Stimulated activated naive CD8-positive, alpha-beta T cell treated with anti-CD3 and anti-CD28 coated beads, Interleukin-15, Interleukin-2, amounts not matched to agents 100 U/mL and 50 U/mL, for 24 hours (primary cell): ENCODE measurements around the gene COL27A1.

Source experiments
- ATAC-seq: fragments of 150-1000 bp; cut with Tn5 transposase; one replicate; pipeline ENCODE4 v1.10.0; 2021
- DNase-seq: peaks from one replicate; pipeline ENCODE4 v3.0.0; 2021

COL27A1 gene

GRCh38 chr9:114228016-114228808 is 72.9 kb downstream of the COL27A1 start:
- ATAC-seq (no peak), DNase-seq (no peak)

DNA sequence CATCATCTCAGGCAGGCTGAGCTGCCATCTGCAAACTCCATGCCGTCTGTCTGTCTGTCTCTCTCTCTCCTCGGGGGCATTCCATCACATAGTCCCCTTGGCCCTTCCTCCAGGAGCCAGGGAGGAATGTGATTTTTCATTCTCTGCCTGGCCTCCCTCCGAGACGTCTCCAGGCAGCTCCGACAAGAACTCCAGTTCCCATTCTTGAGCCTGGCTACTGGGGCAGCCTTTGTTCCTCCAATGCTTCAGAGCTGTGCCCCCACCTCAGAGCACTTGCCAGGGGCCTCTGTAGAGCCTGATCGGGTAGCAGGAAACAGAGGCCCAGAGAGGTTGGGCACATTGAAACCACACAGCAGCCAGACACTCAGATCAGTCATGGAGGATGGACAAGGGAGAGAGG is 74.0 kb downstream of the COL27A1 start:
- ATAC-seq (no peak), DNase-seq (no peak)

DNA sequence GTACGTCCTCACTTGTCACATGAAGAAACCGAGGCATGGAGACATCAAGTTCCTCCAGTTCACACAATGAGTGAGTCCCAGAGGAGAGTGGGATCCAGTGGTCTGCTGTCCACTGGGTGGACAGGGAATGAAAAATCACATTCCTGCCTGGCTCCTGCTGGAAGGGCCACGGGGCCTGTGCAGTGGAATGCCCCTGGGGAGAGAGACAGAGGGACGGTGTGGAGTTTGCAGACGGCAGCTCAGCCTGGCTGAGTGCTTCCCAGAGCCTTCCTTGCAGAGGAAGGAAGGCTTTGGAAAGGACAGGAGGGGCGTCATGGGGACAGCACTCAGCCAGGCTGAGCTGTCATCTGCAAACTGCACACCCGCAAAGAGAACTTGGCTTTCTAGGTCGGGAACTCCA is 74.7 kb downstream of the COL27A1 start:
- ATAC-seq (no peak), DNase-seq (no peak)

- no peak for ATAC-seq
- DNase-seq = no peak
These were observed 75.9 kb downstream of the COL27A1 start for GRCh38 chr9:114231273-114231672.

DNA sequence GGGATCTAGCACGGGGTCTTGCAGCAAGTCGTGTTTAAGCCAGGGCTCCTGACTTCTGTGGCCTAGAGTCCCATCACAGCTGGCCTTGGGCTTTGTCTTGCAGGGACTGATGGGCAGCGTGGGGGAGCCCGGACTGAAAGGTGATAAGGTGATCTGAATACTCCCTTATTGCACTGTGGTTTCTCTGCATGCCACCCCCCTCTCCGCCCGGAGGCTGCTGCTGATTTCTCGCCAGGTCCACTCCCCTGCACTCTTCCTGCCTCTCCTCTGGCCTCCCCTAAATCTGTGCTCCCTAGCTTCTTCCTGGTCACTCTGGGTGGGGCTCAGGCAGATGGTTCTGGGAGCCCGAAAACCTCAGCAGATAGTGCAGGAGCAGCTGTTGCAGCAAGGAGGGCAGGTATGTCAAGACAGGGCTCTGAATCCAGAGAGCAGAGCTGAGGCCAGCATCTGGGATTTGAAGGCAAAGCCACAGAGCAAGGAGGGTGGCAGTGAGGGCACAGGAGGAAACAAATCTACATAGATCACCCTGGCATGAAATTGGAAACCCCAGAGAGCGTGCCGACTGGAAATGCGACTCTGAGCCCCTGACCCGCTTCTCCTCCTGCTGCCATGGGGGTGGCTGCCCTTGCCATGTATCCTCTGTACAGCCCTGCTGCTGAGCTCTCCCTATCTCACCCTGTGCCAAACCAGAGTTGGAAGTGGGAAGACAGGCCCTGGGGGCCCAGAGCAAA is 76.5 kb downstream of the COL27A1 start:
- DNase-seq = no peak
- no peak for ATAC-seq

DNA sequence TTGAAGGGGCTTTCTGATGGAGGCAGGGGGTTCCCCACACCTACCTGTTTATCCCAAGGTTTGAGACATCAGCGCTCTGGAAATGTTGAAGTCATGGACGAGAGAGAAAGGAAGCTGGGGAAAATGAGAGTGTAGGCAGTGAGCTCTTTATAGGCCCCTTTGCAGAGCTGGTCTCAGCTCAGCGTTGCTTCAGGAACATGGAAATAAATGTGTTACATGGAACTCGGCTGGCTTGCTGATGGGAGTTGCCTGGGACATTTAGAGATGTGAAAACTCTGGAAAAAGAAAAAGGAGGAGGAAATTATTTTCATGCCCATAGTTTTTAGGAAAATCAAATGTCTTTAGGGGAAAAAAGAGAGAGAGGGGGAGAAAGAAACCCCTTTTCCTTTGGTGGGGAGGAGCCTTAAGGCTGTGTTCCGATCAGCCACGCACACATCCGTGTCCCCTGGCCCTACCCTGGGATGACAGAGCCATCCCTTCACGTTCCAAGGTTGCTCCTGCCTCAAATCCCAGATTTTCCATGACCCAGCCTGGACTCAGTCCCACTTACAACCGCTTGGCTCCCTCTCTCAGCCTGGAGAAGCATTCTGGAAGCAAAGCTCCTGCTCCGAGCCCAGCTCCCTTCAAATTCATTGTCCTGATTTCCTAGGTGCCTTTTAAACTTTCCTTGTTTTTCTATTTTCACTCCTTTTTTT is 78.3 kb downstream of the COL27A1 start:
- no peak for DNase-seq
- ATAC-seq = no peak

- DNase-seq = no peak
- no peak for ATAC-seq
These were observed 79.8 kb downstream of the COL27A1 start for GRCh38 chr9:114235033-114235661.

DNA sequence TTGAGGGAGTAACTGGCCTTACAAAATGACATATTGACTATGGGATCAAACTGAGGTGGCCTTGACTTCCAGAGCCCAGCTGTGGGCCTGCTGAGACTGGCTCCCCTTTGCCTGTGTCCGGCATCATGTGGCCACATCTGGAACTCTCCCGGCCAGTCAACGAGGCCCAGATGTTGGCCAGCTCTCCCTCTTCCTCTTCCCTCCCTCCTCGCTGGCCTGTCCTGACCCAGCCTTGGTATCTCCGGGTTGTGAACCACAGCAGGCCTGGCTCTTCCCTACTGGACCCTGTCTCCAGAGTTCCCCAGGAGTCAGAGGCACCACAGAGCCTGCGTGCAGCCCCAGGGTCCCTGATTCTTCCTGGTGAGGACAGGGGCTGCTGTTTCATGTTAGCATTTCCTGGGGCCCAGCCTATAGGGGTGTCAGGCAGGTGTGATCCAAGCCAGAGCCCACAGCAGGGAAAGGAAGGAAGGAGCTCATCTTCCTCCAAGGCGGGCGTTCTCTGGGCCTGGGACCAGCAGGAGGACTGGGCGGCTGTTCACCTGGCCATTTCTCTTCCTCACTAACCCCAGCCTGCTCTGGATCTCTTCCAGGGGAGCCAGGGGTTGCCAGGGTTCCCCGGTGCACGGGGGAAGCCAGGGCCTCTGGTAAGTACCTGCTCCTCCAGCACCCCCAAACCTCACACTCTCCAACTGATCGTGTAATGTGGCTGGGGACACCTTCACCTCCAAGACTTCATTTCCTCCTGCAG is 81.2 kb downstream of the COL27A1 start:
- ATAC-seq = no peak
- DNase-seq = no peak

- ATAC-seq = no peak
- DNase-seq = no peak
These were observed 81.9 kb downstream of the COL27A1 start for GRCh38 chr9:114237247-114237646.

- ATAC-seq (no peak), DNase-seq (no peak)
These were observed 82.4 kb downstream of the COL27A1 start for GRCh38 chr9:114237781-114238180.

DNA sequence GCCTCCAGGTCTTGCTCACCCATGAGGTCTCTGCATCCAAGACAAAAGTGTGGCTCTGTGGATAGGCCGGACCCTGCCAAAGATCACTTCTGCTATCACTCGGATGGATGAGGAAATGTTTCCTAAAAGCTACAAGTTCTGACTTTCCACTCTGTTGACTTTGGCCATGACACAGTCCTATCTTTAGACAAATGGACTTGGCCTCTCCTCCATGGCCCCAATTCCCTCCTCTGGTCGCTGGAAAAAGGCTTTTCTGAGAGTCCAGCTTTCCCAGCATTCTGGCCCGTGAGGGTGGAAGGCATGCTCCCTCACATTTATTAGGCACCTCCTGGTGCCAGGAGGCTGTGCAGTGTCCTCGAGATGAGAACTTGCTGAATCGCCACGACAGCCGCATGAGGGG is 83.1 kb downstream of the COL27A1 start:
- no peak for DNase-seq
- ATAC-seq = no peak

GRCh38 chr9:114238891-114239875 is 83.8 kb downstream of the COL27A1 start:
- no peak for DNase-seq
- no peak for ATAC-seq

GRCh38 chr9:114240216-114240615 is 84.9 kb downstream of the COL27A1 start:
- ATAC-seq (no peak), DNase-seq (no peak)

- DNase-seq (no peak), ATAC-seq (no peak)
These were observed 85.6 kb downstream of the COL27A1 start for GRCh38 chr9:114240647-114241558.

DNA sequence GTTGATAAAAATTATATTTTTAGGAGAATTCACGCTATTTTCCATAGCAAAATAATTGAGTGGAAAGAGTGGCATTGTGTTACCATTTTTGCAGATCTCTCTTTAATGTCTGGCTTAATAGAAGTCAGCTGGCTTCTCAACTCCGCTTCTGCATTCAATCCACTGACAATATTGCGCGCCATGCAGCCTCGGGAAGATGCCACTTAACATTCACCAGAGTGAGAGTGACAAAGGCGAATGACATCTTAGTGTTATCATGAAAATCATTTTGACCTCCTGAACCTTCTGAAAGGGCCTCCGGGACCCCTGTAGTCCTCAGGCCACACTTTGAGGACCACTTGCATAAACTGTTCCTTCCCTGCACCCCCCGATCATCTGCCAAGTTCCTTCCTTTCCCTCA is 87.5 kb downstream of the COL27A1 start:
- DNase-seq (no peak), ATAC-seq (no peak)

- no peak for ATAC-seq
These were observed 87.9 kb downstream of the COL27A1 start for GRCh38 chr9:114243240-114243639.

GRCh38 chr9:114244570-114244969 is 89.2 kb downstream of the COL27A1 start:
- DNase-seq (no peak), ATAC-seq (no peak)

More at GRCh38 chr9:114243240-114243639, 87.9 kb downstream of the COL27A1 start:
- DNase-seq = no peak

GRCh38 chr9:114246558-114246957 is 91.2 kb downstream of the COL27A1 start:
- ATAC-seq (no peak), DNase-seq (no peak)

- no peak for DNase-seq
- ATAC-seq = no peak
These were observed 91.7 kb downstream of the COL27A1 start for GRCh38 chr9:114247077-114247476.

DNA sequence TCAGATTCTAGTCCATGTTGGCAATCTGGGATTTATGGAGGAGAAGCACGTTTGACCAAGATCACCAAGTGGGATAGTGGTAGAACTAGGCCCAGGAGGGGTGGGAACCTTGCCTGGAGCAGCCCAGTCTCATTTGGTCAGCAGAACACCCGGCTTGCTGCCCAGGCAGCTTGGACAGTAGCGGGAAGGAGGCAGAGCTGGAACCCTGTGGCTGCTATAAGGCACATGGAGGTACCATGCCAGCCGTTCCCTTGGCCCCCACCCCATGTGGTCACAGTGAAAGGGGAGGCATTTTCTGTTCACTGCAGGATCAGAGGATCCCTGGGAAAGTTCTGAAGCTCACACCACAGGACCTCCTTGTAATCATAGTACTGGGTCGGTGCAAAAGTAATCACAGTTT is 92.2 kb downstream of the COL27A1 start:
- ATAC-seq (no peak), DNase-seq (no peak)
